ENCODE measurements around the gene RAB31.

- TF ChIP-seq CTCF (IDR thresholded peaks at IDR 0.05; ENCODE audit: borderline replicate concordance, extremely low read depth, low read length, poor library complexity, severe bottlenecking) = no peak
- TF ChIP-seq EZH2 (IDR thresholded peaks at IDR 0.05; ENCODE audit: borderline replicate concordance, low read depth, low read length, severe bottlenecking) = no peak
Measured at GRCh38 chr18:9878783-9879242, 170.7 kb downstream of the RAB31 start.

Measured in DND-41 (cell line).